Mononuclear cell (primary cell): ENCODE data around the gene GPR89B. TPM values are rescaled to one million over a fixed set of nuclear protein-coding genes. Genes with fewer than 3 reads are reported as not detected.
"Not testable (repeated sequence)": the region's sequence is repeated elsewhere in the genome, so short reads cannot be mapped to it uniquely, and the experiment has no call there.

ENCODE experiments used
- H3K27me3 ChIP-seq: 2 replicates; pipeline ENCODE4 v1.6.0; 2011; ENCODE audit warnings: low read length, control low read depth; ENCODE audit not compliant: insufficient read depth
- H3K4me1 ChIP-seq: 2 replicates; pipeline ENCODE4 v1.5.1; 2011; ENCODE audit warnings: mild to moderate bottlenecking, low read length, control low read depth; ENCODE audit not compliant: insufficient read depth
- H3K4me3 ChIP-seq: 2 replicates; pipeline ENCODE4 v1.5.1; 2011; ENCODE audit warnings: mild to moderate bottlenecking, low read length, moderate library complexity
- H3K9me3 ChIP-seq: 2 replicates; pipeline ENCODE4 v1.5.1; 2011; ENCODE audit warnings: low read depth, mild to moderate bottlenecking, control low read depth, low read length
- total RNA-seq: library from RNA; depleted of rRNA; stranded (reverse); fragments of >200 nt; gene quantifications from one replicate; pipeline ENCODE4 v1.2.3, GENCODE V29; 2012

The GPR89B gene
- total RNA-seq, 1 donor: 22.4 TPM

DNA sequence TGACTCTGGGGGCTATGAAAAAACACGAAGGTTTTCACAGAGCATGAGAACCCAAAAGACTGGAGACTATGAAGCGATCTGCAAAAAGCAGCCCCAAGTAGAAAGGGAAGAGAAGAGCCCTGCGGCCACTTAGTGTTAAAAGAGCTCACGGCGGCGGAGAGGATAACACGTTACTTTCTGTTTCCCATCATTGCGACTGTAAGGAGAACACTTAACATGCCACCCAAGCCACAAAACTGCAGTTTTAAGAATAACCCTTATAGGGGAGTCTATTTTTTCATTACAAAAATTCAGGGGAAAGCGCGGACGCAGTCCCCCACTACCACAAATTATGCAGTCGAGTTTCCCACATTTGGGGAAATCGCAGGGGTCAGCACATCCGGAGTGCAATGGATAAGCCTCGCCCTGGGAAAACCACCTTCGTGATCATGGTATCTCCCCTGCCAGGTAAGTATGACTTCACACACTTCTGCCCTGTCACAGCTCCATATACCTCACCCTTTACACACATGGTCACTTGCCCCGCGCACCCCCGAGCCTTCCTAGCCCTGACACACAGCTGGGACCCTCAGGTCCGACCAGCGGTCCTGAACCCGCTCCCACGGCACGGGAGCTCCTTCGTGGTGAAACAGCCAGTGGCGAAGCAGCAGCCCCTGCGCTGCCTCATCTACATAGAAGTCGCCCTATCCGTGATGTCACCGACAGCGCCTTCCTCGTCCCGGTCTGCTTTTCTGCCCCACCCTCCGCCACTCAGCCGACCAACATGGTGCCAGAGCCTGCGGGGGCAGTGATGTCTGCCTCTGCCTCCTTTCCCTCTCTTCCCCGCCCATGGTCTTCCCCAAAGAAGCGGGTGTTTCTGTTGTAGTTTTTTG lies 110.5 kb downstream of the GPR89B start:
- H3K4me3 ChIP-seq: peak overlapping the region; percentile 31
- not testable (repeated sequence) for H3K9me3 ChIP-seq, H3K27me3 ChIP-seq, H3K4me1 ChIP-seq

Other genes starting within 250 kb of the GPR89B start
- under 0.01 TPM for gene GJA5, start 167.8 kb upstream of the GPR89B start, total RNA-seq
- gene GJA8, start 25.6 kb upstream of the GPR89B start, total RNA-seq: not detected
- gene NBPF11, start 223.9 kb downstream of the GPR89B start, total RNA-seq: 11.3 TPM